GM21576 (cell line): ENCODE measurements around the gene PLXND1.

ENCODE experiments used
- ATAC-seq: cut with Tn5 transposase; IDR thresholded peaks from one replicate; pipeline ENCODE4 v1.9.1; 2021; ENCODE audit warnings: mild to moderate bottlenecking, moderate library complexity; ENCODE audit not compliant: unreplicated experiment

Gene PLXND1

GRCh38 chr3:129602730-129603560 lies 3.5 kb downstream of the PLXND1 start:
- ATAC-seq, result no peak

GRCh38 chr3:129602309-129602708 lies 4.2 kb downstream of the PLXND1 start:
- no peak for ATAC-seq

GRCh38 chr3:129601713-129602112 lies 4.8 kb downstream of the PLXND1 start:
- no peak for ATAC-seq

- ATAC-seq, result no peak
Measured at GRCh38 chr3:129600348-129600747, 6.1 kb downstream of the PLXND1 start.

GRCh38 chr3:129599607-129600006 lies 6.9 kb downstream of the PLXND1 start:
- ATAC-seq, result no peak

GRCh38 chr3:129599073-129599472 lies 7.4 kb downstream of the PLXND1 start:
- no peak for ATAC-seq

GRCh38 chr3:129598484-129598883 lies 8.0 kb downstream of the PLXND1 start:
- ATAC-seq, result no peak

GRCh38 chr3:129598000-129598381 lies 8.5 kb downstream of the PLXND1 start:
- ATAC-seq, result no peak

- no peak for ATAC-seq
Measured at GRCh38 chr3:129597087-129597999, 9.1 kb downstream of the PLXND1 start.

GRCh38 chr3:129596194-129597086 lies 10.0 kb downstream of the PLXND1 start:
- no peak for ATAC-seq

- ATAC-seq, result no peak
Measured at GRCh38 chr3:129595544-129596193, 10.8 kb downstream of the PLXND1 start.

GRCh38 chr3:129594907-129595390 lies 11.5 kb downstream of the PLXND1 start:
- no peak for ATAC-seq

- no peak for ATAC-seq
Measured at GRCh38 chr3:129594409-129594808, 12.1 kb downstream of the PLXND1 start.

GRCh38 chr3:129593595-129594339 lies 12.7 kb downstream of the PLXND1 start:
- ATAC-seq, result no peak

GRCh38 chr3:129593230-129593594 lies 13.3 kb downstream of the PLXND1 start:
- no peak for ATAC-seq

- no peak for ATAC-seq
Measured at GRCh38 chr3:129592381-129593131, 13.9 kb downstream of the PLXND1 start.

- ATAC-seq, result no peak
Measured at GRCh38 chr3:129591932-129592331, 14.5 kb downstream of the PLXND1 start.

GRCh38 chr3:129590215-129590614 lies 16.3 kb downstream of the PLXND1 start:
- ATAC-seq, result no peak
